ENCODE results near the gene TRIM31.

TRIM31 gene

DNA sequence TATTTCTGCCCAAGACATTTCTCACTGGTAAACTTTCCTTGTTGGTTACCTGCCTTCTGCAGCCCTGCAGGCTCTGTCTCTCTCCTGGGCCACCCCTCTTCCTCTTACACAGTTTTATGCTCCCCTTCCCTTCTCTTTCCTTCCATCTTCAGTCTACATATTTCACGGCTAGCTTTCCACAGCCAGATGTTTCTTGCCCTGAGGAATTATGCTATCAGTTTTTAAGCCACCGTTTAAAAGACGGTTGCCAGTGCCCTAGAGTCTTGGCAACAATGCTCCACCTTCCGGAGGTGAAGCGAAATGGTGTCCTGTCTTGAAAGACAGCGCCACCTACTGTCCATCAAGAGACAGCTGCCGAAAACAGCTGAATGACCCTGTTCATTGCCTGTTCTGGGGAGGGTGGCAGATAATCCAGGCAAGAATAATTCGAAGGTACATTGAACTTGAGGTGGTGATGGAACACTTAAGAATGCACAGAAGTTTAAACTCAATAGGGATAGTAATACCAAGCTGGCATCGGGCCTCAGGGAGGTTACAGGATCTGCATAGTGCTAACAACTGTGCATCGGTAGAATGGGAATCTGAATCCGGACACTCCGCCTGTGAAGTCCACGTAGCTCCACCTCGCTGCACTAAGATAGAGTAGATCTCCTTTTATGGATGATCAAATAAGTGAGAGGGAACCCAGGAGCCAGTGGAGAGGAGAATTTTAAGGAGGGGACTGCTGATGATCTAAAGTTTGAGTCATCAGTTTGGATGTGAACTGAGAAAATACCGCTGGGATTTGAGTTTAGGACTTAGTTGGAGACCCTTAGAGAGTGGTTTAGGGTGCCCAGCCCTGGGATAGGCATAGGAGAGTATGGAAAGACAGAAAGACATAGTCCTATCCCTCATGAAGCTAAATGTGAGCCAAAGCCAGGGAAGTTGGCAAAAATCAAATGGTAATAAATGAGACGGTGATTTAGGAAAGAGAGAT is 18.3 kb upstream of the TRIM31 start:
- ChIA-PET POLR2A (ENCODE audit: low non-redundant PET) (interaction anchor here (0.7 kb wide), 1 partner anchor 29 kb away, joined by 4 read pairs; no protein-coding TSS in a partner anchor), CTCF (interaction anchor here (0.5 to 2.0 kb wide), 26 partner anchors 9 to 423 kb away, joined by 3 to 32 read pairs (median 4); partner anchors contain the start of genes RNF39 and TRIM15)

DNA sequence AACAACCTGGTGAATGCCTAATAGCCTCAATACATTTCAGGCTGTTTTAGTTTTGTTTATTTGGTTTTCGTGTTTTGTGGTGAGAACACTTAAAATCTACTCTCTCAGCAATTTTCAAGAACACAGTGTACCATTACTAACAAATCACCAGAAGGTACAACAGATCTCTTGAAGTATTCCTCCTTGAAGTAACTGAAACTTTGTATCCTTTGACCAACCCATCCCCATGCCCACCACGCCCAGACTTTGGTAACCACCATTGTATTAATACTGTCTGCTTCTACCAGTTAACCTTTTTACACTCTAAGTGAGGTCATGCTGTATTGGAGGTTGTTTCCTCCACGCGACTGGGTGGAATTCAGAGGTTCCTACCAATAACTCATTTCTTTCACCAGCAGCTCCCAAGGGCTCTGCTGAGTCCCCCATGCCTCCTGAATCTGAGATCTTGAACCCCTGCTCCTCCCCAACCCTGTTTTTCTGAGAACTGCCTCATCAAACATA is 17.3 kb upstream of the TRIM31 start:
- CTCF ChIA-PET, result interaction anchor here (0.6 to 2.0 kb wide), 13 partner anchors 8 to 282 kb away, joined by 3 to 32 read pairs (median 6); partner anchors contain the start of gene RNF39
- no peak for TF ChIP-seq CTCF (conservative IDR thresholded peaks at IDR 0.05; ENCODE audit: low read depth)
- POLR2A ChIA-PET (ENCODE audit: low non-redundant PET), result no interaction called here
- no peak for DNase-seq (ENCODE audit: low spot score)
- no peak overlapping the region for H3K27ac ChIP-seq

More for the DNA sequence above, 18.3 kb upstream of the TRIM31 start:
- DNase-seq (ENCODE audit: low spot score), result peak; percentile 84
- TF ChIP-seq CTCF (conservative IDR thresholded peaks at IDR 0.05; ENCODE audit: low read depth), result peak; percentile 97
- H3K27ac ChIP-seq, result no peak overlapping the region

- ChIA-PET POLR2A (ENCODE audit: low non-redundant PET) (no interaction called here), CTCF (interaction anchor here (1.0 to 1.9 kb wide), 3 partner anchors 11 to 55 kb away, joined by 5 to 9 read pairs (median 8); no protein-coding TSS in a partner anchor)
- no peak overlapping the region for H3K27ac ChIP-seq
- DNase-seq (ENCODE audit: low spot score), result no peak
- no peak for TF ChIP-seq CTCF (conservative IDR thresholded peaks at IDR 0.05; ENCODE audit: low read depth)
Measured at GRCh38 chr6:30129265-30130178, 16.6 kb upstream of the TRIM31 start.

DNA sequence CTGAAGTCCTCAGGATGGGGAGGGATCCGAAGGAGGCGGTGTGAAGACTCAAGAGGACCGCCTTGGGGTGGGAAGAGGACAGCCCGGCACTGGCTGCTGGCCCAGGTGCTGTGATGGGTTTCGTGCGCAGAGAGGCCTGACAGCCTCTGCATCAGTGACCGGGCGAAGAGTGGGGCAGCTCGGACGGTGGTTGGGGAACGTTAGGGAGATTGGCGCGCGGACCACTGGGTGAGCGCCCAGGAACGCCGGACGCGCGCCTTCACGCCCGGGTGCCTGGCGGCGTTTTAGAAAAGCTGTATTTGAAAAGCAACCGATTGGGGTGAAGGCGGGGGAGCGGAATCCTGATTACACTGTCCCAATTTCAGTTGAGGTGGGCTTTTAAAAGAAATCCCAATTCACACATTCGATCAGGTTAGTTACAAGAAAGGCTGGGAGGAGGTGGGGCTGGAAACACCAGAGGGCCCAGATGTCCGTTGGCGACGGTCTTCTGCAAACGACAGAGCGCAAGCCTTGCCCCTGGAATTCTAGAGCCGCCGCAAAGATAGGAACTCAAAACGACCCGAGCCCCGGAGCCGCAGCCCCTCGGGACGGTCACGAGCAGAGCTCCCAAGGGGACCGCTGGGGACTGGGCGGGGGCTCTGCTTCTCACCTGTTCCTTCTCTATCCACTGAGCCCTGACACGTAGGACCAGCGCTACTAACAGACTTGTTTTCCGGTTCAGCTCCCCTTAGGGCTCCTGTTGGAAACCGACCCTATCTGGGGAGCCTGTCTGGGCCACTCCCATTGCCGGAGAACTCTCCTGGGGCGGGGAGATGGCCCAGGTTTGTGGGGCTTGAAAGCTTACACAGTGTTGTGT is 14.6 kb upstream of the TRIM31 start:
- CTCF ChIA-PET, result interaction anchor here (0.6 to 1.5 kb wide), 2 partner anchors 24 to 747 kb away, joined by 5 read pairs; no protein-coding TSS in a partner anchor

GRCh38 chr6:30122515-30122914 is 9.6 kb upstream of the TRIM31 start:
- CTCF ChIA-PET, result interaction anchor here (0.6 to 1.2 kb wide), 4 partner anchors 8 to 102 kb away, joined by 4 to 6 read pairs (median 5); no protein-coding TSS in a partner anchor
- no peak overlapping the region for H3K27ac ChIP-seq
- no peak for TF ChIP-seq CTCF (conservative IDR thresholded peaks at IDR 0.05; ENCODE audit: low read depth)
- DNase-seq (ENCODE audit: low spot score), result no peak
- POLR2A ChIA-PET (ENCODE audit: low non-redundant PET), result no interaction called here

More for the DNA sequence above, 14.6 kb upstream of the TRIM31 start:
- no peak for DNase-seq (ENCODE audit: low spot score)
- no peak for TF ChIP-seq CTCF (conservative IDR thresholded peaks at IDR 0.05; ENCODE audit: low read depth)
- no peak overlapping the region for H3K27ac ChIP-seq
- POLR2A ChIA-PET (ENCODE audit: low non-redundant PET), result no interaction called here

Data from RWPE1 (cell line).